IMR-90 (cell line): ENCODE data around the gene ADAM33. TPM values are rescaled to one million over a fixed set of nuclear protein-coding genes. Genes with fewer than 3 reads are reported as not detected.

ENCODE experiments used
- ATAC-seq: fragments of 200-7000 bp; cut with Tn5 transposase; 2 replicates; pipeline ENCODE4 v1.9.1; 2020; ENCODE audit warnings: low read depth, mild to moderate bottlenecking, moderate library complexity
- BruUV-seq: library from RNA; stranded (reverse); fragments of 400-500 nt; replicated peaks from 2 replicates; lab custom pipeline; 2021; lab: Mats Ljungman, UMichigan
- CTCF ChIA-PET: fragments of 300-600 bp; formaldehyde crosslinking; extraction: SDS; loops from one replicate; lab custom pipeline; 2021; ENCODE audit warnings: antibody characterized with exemption; lab: Yijun Ruan, JAX
- POLR2A ChIA-PET: fragments of 300-600 bp; sonication (Branson Sonifier 250); formaldehyde crosslinking; loops from one replicate; lab custom pipeline; 2022; ENCODE audit warnings: antibody characterized with exemption; ENCODE audit not compliant: unreplicated experiment; lab: Charles Lee
- DNase-seq: peaks from one replicate; pipeline ENCODE4 v3.0.0; 2013
- H2AFZ ChIP-seq: replicated peaks from 2 replicates; pipeline ENCODE3; 2013; ENCODE audit warnings: low read length, mild to moderate bottlenecking; ENCODE audit not compliant: poor library complexity
- H2AK5ac ChIP-seq: 2 replicates; pipeline ENCODE4 v1.6.1; 2013; ENCODE audit warnings: low read depth, low read length, inconsistent platforms
- H2AK9ac ChIP-seq: replicated peaks from 2 replicates; pipeline ENCODE3; 2013; ENCODE audit warnings: mild to moderate bottlenecking, low read depth, low read length, moderate library complexity; ENCODE audit not compliant: poor library complexity
- H2BK120ac ChIP-seq: 2 replicates; pipeline ENCODE4 v1.6.1; 2013; ENCODE audit warnings: low read depth, low read length, inconsistent platforms
- H2BK15ac ChIP-seq: 3 replicates; pipeline ENCODE4 v1.6.1; 2013; ENCODE audit warnings: low read depth, low read length, inconsistent platforms
- H2BK20ac ChIP-seq: 2 replicates; pipeline ENCODE4 v1.6.1; 2013; ENCODE audit warnings: low read depth, mild to moderate bottlenecking, inconsistent platforms, low read length, moderate library complexity
- H2BK5ac ChIP-seq: 2 replicates; pipeline ENCODE4 v1.6.1; 2013; ENCODE audit warnings: mild to moderate bottlenecking, low read depth, low read length, inconsistent platforms; ENCODE audit not compliant: poor library complexity, severe bottlenecking
- H3K14ac ChIP-seq: replicated peaks from 2 replicates; pipeline ENCODE4 v1.6.1; 2013; ENCODE audit warnings: low read depth, low read length, inconsistent platforms
- H3K18ac ChIP-seq: 2 replicates; pipeline ENCODE4 v1.6.1; 2013; ENCODE audit warnings: low read depth, low read length, control low read depth
- H3K23ac ChIP-seq: 2 replicates; pipeline ENCODE4 v1.6.1; 2013; ENCODE audit warnings: low read depth, low read length, inconsistent platforms
- H3K27ac ChIP-seq: 2 replicates; pipeline ENCODE4 v1.5.1; 2013; ENCODE audit warnings: mild to moderate bottlenecking, control low read depth, low read length; ENCODE audit not compliant: insufficient read depth
- H3K27me3 ChIP-seq: 2 replicates; pipeline ENCODE4 v1.6.1; 2013; ENCODE audit warnings: low read length; ENCODE audit not compliant: control insufficient read depth, insufficient read depth
- H3K36me3 ChIP-seq: 2 replicates; pipeline ENCODE4 v1.6.1; 2013; ENCODE audit warnings: low read length, mixed read lengths; ENCODE audit not compliant: control insufficient read depth, insufficient read depth
- H3K4ac ChIP-seq: 2 replicates; pipeline ENCODE4 v1.6.1; 2013; ENCODE audit warnings: low read depth, low read length, inconsistent platforms
- H3K4me1 ChIP-seq: 2 replicates; pipeline ENCODE4 v1.6.1; 2013; ENCODE audit warnings: low read length, mixed read lengths; ENCODE audit not compliant: control insufficient read depth, insufficient read depth
- H3K4me2 ChIP-seq: 2 replicates; pipeline ENCODE4 v1.6.1; 2013; ENCODE audit warnings: low read depth, mild to moderate bottlenecking, control low read depth, low read length, moderate library complexity
- H3K4me3 ChIP-seq: 2 replicates; pipeline ENCODE4 v1.5.1; 2013; ENCODE audit warnings: low read depth, mild to moderate bottlenecking, control low read depth, low read length, moderate library complexity; ENCODE audit not compliant: insufficient read depth
- H3K56ac ChIP-seq: 2 replicates; pipeline ENCODE4 v1.6.1; 2013; ENCODE audit warnings: low read length, inconsistent platforms; ENCODE audit not compliant: insufficient read depth; ENCODE audit errors: extremely low read depth
- H3K79me1 ChIP-seq, 2 experiments: 2 replicates each; pipeline ENCODE4 v1.6.1; 2013; ENCODE audit warnings: low read length in 2 of 2, inconsistent platforms in 1 of 2, low read depth in 1 of 2
- H3K9ac ChIP-seq: 2 replicates; pipeline ENCODE4 v1.6.1; 2013; ENCODE audit warnings: low read depth, low read length, control low read depth
- H3K9me1 ChIP-seq: 2 replicates; pipeline ENCODE4 v1.6.1; 2013; ENCODE audit warnings: low read length, inconsistent platforms; ENCODE audit not compliant: insufficient read depth
- H3K9me3 ChIP-seq: 2 replicates; pipeline ENCODE4 v1.6.1; 2013; ENCODE audit warnings: low read length; ENCODE audit not compliant: control insufficient read depth, insufficient read depth
- H4K20me1 ChIP-seq: 2 replicates; pipeline ENCODE4 v1.6.1; 2013; ENCODE audit warnings: low read length, inconsistent platforms; ENCODE audit not compliant: insufficient read depth
- H4K5ac ChIP-seq: 2 replicates; pipeline ENCODE4 v1.6.1; 2013; ENCODE audit warnings: mild to moderate bottlenecking, low read depth, low read length, control low read depth
- H4K8ac ChIP-seq, 2 experiments: 2 replicates each; pipeline ENCODE4 v1.6.1; 2013; ENCODE audit warnings: low read depth in 2 of 2, low read length in 2 of 2, control low read depth in 1 of 2, inconsistent platforms in 1 of 2
- H4K91ac ChIP-seq: 2 replicates; pipeline ENCODE4 v1.6.1; 2013; ENCODE audit warnings: low read depth, low read length, inconsistent platforms; ENCODE audit not compliant: insufficient read depth
- CEBPB ChIP-seq: IDR thresholded peaks from 2 replicates; pipeline ENCODE4 v1.6.1; 2012; ENCODE audit warnings: low read depth, low read length, improper control_type of control experiment
- CHD1 ChIP-seq: IDR thresholded peaks from 2 replicates; pipeline ENCODE4 v1.6.1; 2012; ENCODE audit warnings: low read depth, low read length, improper control_type of control experiment
- CTCF ChIP-seq: conservative IDR thresholded peaks from 2 replicates; pipeline ENCODE4 v1.5.1; 2012; ENCODE audit warnings: mild to moderate bottlenecking, low read depth, low read length, improper control_type of control experiment
- ELK1 ChIP-seq: fragments of 150-350 bp; IDR thresholded peaks from 2 replicates; pipeline ENCODE4 v1.6.1; 2016; ENCODE audit warnings: low read depth, mild to moderate bottlenecking, low read length, moderate library complexity, borderline replicate concordance
- FOS ChIP-seq: fragments of 150-350 bp; IDR thresholded peaks from 2 replicates; pipeline ENCODE4 v1.6.1; 2016; ENCODE audit warnings: low read depth, low read length
- MAFK ChIP-seq: IDR thresholded peaks from 2 replicates; pipeline ENCODE4 v1.6.1; 2012; ENCODE audit warnings: low read depth, low read length, improper control_type of control experiment
- MXI1 ChIP-seq: IDR thresholded peaks from 2 replicates; pipeline ENCODE4 v1.6.1; 2012; ENCODE audit warnings: low read depth, mild to moderate bottlenecking, low read length, moderate library complexity, borderline replicate concordance
- NFE2L2 ChIP-seq: fragments of 150-350 bp; IDR thresholded peaks from 2 replicates; pipeline ENCODE4 v1.6.1; 2016; ENCODE audit warnings: low read depth, mild to moderate bottlenecking, low read length
- POLR2A ChIP-seq: IDR thresholded peaks from 2 replicates; pipeline ENCODE4 v1.6.1; 2012; ENCODE audit warnings: mild to moderate bottlenecking, low read depth, low read length
- RAD21 ChIP-seq: IDR thresholded peaks from 2 replicates; pipeline ENCODE4 v1.6.1; 2012; ENCODE audit warnings: low read length, improper control_type of control experiment
- RCOR1 ChIP-seq: IDR thresholded peaks from 2 replicates; pipeline ENCODE4 v1.6.1; 2012; ENCODE audit warnings: mild to moderate bottlenecking, low read length, improper control_type of control experiment; ENCODE audit not compliant: insufficient replicate concordance
- RFX5 ChIP-seq: IDR thresholded peaks from 2 replicates; pipeline ENCODE4 v1.8.0; 2012; ENCODE audit warnings: low read depth, mild to moderate bottlenecking, low read length, moderate library complexity
- SMC3 ChIP-seq: fragments of 150-350 bp; IDR thresholded peaks from 2 replicates; pipeline ENCODE4 v1.6.1; 2016; ENCODE audit warnings: low read depth, mild to moderate bottlenecking, antibody characterized with exemption, low read length, moderate library complexity
- USF2 ChIP-seq: fragments of 150-350 bp; IDR thresholded peaks from 2 replicates; pipeline ENCODE4 v1.6.1; 2017; ENCODE audit warnings: mild to moderate bottlenecking, antibody characterized with exemption, low read length, low read depth
- WGBS, 2 experiments: methylation state at CpG; one replicate each; pipeline versions ENCODE4 v1.1.5 to v1.1.7; 2013; ENCODE audit warnings: missing lambda C conversion rate in 2 of 2; ENCODE audit not compliant: insufficient read length in 1 of 2; ENCODE audit errors: extremely low coverage in 2 of 2; 5-methylcytosine and 5-hydroxymethylcytosine counted together
- dilution Hi-C: fragments of 300-500 bp; cut with HindIII; formaldehyde crosslinking; loops from one replicate; pipeline ENCODE4 v1.14.3; 2018; ENCODE audit warnings: low sequenced_read_pairs; ENCODE audit not compliant: unreplicated experiment
- in situ Hi-C: fragments of 300-500 bp; cut with MboI; formaldehyde crosslinking; loops from 3 replicates; pipeline ENCODE4 v1.14.3; 2019; ENCODE audit warnings: low sequenced_read_pairs, inconsistent platforms, mixed read lengths
- intact Hi-C: fragments of 100-400 bp; cut with micrococcal nuclease; formaldehyde crosslinking; loops from 2 replicates; pipeline ENCODE4 v1.10.0; 2022
- polyA plus RNA-seq, 3 experiments: library from polyadenylated mRNA; depleted of rRNA; stranded (reverse); fragments of >200 nt; gene quantifications; 2 replicates each; pipeline ENCODE4 v1.2.3, GENCODE V29; 2012; ENCODE audit warnings: low replicate concordance in 1 of 3
- total RNA-seq: library from RNA; depleted of rRNA; stranded (reverse); fragments of >200 nt; gene quantifications from 2 replicates; pipeline ENCODE4 v1.2.3, GENCODE V29; 2012

Gene ADAM33
- total and polyA plus RNA-seq, 2 of the 4 experiments (the other 2 are of a cell fraction), result 0.18 to 1.7 TPM

- Histone ChIP-seq H3K23ac (no peak overlapping the region), H4K20me1 (no peaks in the 10 kb centered on the region), H3K9me3 (no peaks in the 10 kb centered on the region), H2BK5ac (no peak overlapping the region), H3K9ac (no peak overlapping the region), H2AK5ac (no peak overlapping the region), H3K27ac (no peak overlapping the region), H3K4me3 (no peak overlapping the region), H3K14ac (no peak overlapping the region; the same call in 1 of the 2 replicates), H3K4me2 (no peak overlapping the region), H2BK15ac (no peak overlapping the region), H2BK20ac (no peak overlapping the region), H2AK9ac (peak overlapping the region; percentile 16), H2AFZ (no peak overlapping the region), H3K4me1 (no peaks in the 10 kb centered on the region), H4K5ac (no peak overlapping the region), H3K18ac (no peak overlapping the region), H3K4ac (no peak overlapping the region), H4K91ac (no peak overlapping the region), H4K8ac (no peak overlapping the region), H3K27me3 (peaks cover 8% of the 10 kb centered on the region), H2BK120ac (no peak overlapping the region), H3K36me3 (no peaks in the 10 kb centered on the region), H3K9me1 (no peaks in the 10 kb centered on the region), H3K79me1 (no peaks in the 10 kb centered on the region), H3K56ac (no peak overlapping the region)
- dilution Hi-C loops (no loop called here), in situ Hi-C loops (no loop called here), intact Hi-C loops (no loop called here)
- no CpG with 5 or more reads among the region's 4 CpGs for WGBS, 2 experiments
- no TSS peak for BruUV-seq
- ChIA-PET POLR2A (no interaction called here), CTCF (no interaction called here)
- TF ChIP-seq CTCF, result no peak
- TF ChIP-seq MAFK, result no peak
- no peak for TF ChIP-seq CHD1
- TF ChIP-seq CEBPB, result no peak
- no peak for TF ChIP-seq NFE2L2
- no peak for TF ChIP-seq MXI1
- no peak for TF ChIP-seq RFX5
- no peak for TF ChIP-seq USF2
- TF ChIP-seq RAD21, result no peak
- TF ChIP-seq SMC3, result no peak
- TF ChIP-seq ELK1, result no peak
- no peak for TF ChIP-seq FOS
- TF ChIP-seq RCOR1, result no peak
- TF ChIP-seq POLR2A, result no peak
- no peak for DNase-seq
- no peak for ATAC-seq
These were observed 32.3 kb upstream of the ADAM33 start for GRCh38 chr20:3714092-3714491.
